Panc1 (cell line): ENCODE data around the gene KLC4. TPM values are rescaled to one million over a fixed set of nuclear protein-coding genes. Genes with fewer than 3 reads are reported as not detected.

Experiments
- ATAC-seq: fragments of 200-7000 bp; cut with Tn5 transposase; 2 replicates; pipeline ENCODE4 v1.9.1; 2020; ENCODE audit warnings: mild to moderate bottlenecking, moderate library complexity
- Bru-seq: library from RNA; stranded (reverse); fragments of 400-500 nt; gene quantifications from one replicate; lab custom pipeline; 2021; lab: Mats Ljungman, UMichigan
- BruChase-seq, 2 experiments: library from RNA; stranded (reverse); fragments of 400-500 nt; gene quantifications; one replicate each; lab custom pipeline; 2021; lab: Mats Ljungman, UMichigan
- BruUV-seq: library from RNA; stranded (reverse); fragments of 400-500 nt; replicated peaks from 2 replicates; lab custom pipeline; 2021; lab: Mats Ljungman, UMichigan
- CTCF ChIA-PET: fragments of 300-600 bp; sonication (Branson Sonifier 250); formaldehyde crosslinking; loops from one replicate; lab custom pipeline; 2022; ENCODE audit warnings: antibody characterized with exemption; lab: Charles Lee
- POLR2A ChIA-PET: fragments of 300-600 bp; sonication (Branson Sonifier 250); formaldehyde crosslinking; loops from one replicate; lab custom pipeline; 2022; ENCODE audit warnings: antibody characterized with exemption; lab: Charles Lee
- DNase-seq: peaks from one replicate; pipeline ENCODE4 v3.0.0-alpha.2; 2010; ENCODE audit warnings: low read depth, low spot score
- H3K27ac ChIP-seq: 2 replicates; pipeline ENCODE4 v1.5.1; 2011; ENCODE audit warnings: mild to moderate bottlenecking, low read length, inconsistent platforms
- H3K27me3 ChIP-seq: fragments of 200-500 bp; sonication (Bioruptor generic); 2 replicates; pipeline ENCODE4 v1.6.0; 2014; ENCODE audit warnings: low read length, inconsistent platforms; ENCODE audit not compliant: control insufficient read depth, insufficient read depth
- H3K36me3 ChIP-seq: fragments of 200-500 bp; sonication (Bioruptor generic); 2 replicates; pipeline ENCODE4 v1.5.1; 2014; ENCODE audit warnings: inconsistent platforms, mild to moderate bottlenecking, low read length, moderate library complexity; ENCODE audit not compliant: control insufficient read depth, insufficient read depth
- H3K4me1 ChIP-seq: 2 replicates; pipeline ENCODE4 v1.5.1; 2011; ENCODE audit warnings: inconsistent platforms, mild to moderate bottlenecking, low read length, moderate library complexity; ENCODE audit not compliant: control insufficient read depth, insufficient read depth
- H3K4me3 ChIP-seq, 2 experiments: 2 replicates each; pipeline ENCODE4 v1.5.1; 2011 to 2012; ENCODE audit warnings: low read depth in 2 of 2, low read length in 2 of 2, mild to moderate bottlenecking in 2 of 2, inconsistent platforms in 1 of 2, moderate library complexity in 1 of 2
- H3K9me3 ChIP-seq: fragments of 200-500 bp; sonication (Bioruptor generic); 2 replicates; pipeline ENCODE4 v1.5.1; 2014; ENCODE audit warnings: low read depth, mild to moderate bottlenecking, inconsistent platforms, low read length, moderate library complexity; ENCODE audit not compliant: control insufficient read depth, insufficient read depth
- POLR2AphosphoS5 ChIP-seq: IDR thresholded peaks from 2 replicates; pipeline ENCODE4 v1.6.1; 2012; ENCODE audit warnings: mild to moderate bottlenecking, low read depth, low read length, moderate library complexity
- SIN3A ChIP-seq: IDR thresholded peaks from 2 replicates; pipeline ENCODE4 v1.6.1; 2012; ENCODE audit warnings: low read depth, mild to moderate bottlenecking, low read length, moderate library complexity, borderline replicate concordance; ENCODE audit not compliant: insufficient read depth
- TCF7L2 ChIP-seq: IDR thresholded peaks from 2 replicates; pipeline ENCODE4 v1.6.1; 2011; ENCODE audit warnings: mild to moderate bottlenecking, low read depth, low read length, inconsistent platforms
- in situ Hi-C: cut with HindIII; loops from 2 replicates; pipeline ENCODE4 v1.10.0; 2016; ENCODE audit warnings: low sequenced_read_pairs, low pct_unique_long_range_greater_than_20kb
- intact Hi-C: fragments of 100-400 bp; cut with micrococcal nuclease; formaldehyde crosslinking; loops from one replicate; pipeline ENCODE4 v1.10.0; 2022; ENCODE audit not compliant: unreplicated experiment
- long read RNA-seq: library from polyadenylated mRNA; unstranded; transcript quantifications from one replicate; pipeline ENCODE4 v2.0.0, GENCODE V29; 2021; ENCODE audit not compliant: unreplicated experiment
- polyA plus RNA-seq: library from polyadenylated mRNA; unstranded; fragments of >200 nt; gene quantifications from one replicate; pipeline ENCODE4 v1.2.1, GENCODE V29; 2012; ENCODE audit warnings: missing spikeins; ENCODE audit not compliant: insufficient read length
- total RNA-seq: library from RNA; stranded (reverse); gene quantifications from one replicate; pipeline ENCODE4 v1.2.1, GENCODE V29; 2021; ENCODE audit not compliant: unreplicated experiment
- TF ChIP-seq, protein P1 (sequence below): fragments of 450-650 bp; IDR thresholded peaks from 2 replicates; pipeline ENCODE4 v1.5.1; 2017; ENCODE audit warnings: mild to moderate bottlenecking
- TF ChIP-seq, protein P2 (sequence below), 2 experiments: IDR thresholded peaks; 2 replicates each; pipeline ENCODE4 v1.6.1; 2011 to 2012; ENCODE audit warnings: low read depth in 2 of 2, control low read depth in 1 of 2, low read length in 1 of 2, mild to moderate bottlenecking in 1 of 2, moderate library complexity in 1 of 2; ENCODE audit not compliant: insufficient read depth in 1 of 2

Gene KLC4
- 22.6 TPM for total RNA-seq
- polyA plus RNA-seq = 21.8 TPM
- percentile 52 among the genes with signal in this experiment for Bru-seq, nascent RNA
- percentile 55 among the genes with signal in this experiment for BruChase-seq, experiment 1, labeled RNA remaining after a 2-hour chase
- percentile 55 among the genes with signal in this experiment for BruChase-seq, experiment 2, labeled RNA remaining after a 6-hour chase
- long read RNA-seq, transcript KLC4-202 (16 exons, 2,404 nt) = major isoform, 9 of 23 reads
- long read RNA-seq, partial matches to known transcripts = 1 of 23 reads
- long read RNA-seq, other reads (novel, unspliced or antisense) = 11 of 23 reads

DNA sequence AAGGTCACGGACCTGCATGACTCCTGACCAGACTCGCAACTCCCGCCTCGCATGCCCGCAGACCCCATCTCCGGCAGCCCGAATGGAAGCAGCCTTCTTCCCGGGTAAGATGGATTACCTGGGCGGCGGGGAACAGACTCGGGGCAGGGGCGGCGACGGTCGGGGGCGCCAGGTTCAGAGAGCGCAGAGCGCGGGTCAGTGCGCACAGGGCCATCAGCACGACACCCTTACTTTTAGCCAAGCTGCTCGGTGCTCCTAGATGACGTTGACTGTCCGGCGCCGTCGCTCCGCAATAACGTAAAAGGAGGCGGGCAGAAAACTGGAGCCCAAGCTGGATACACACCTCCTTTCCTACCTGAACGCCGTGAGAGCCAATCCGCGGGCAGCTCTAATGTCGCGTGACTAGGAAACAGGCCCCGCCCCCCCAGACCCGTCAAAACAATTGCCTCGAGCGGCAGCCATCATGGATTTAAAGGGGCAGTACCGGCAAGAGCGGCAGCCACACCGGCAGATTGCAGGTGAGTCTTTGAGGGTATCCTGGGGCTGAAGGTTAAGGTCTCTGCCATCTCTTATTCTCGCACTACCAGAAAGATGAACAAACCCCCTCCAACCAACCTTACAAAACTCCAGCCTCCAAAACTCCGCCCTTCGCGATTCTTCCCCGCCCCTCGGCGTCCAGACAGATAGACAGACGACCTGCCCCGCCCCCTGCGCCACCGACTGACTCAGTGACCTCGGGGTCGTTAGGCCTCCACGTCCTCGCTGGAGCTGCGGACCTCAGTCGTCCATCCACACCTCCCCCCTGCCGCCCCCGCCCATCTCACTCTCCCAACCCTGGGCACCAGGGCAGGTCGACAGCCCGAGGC is at the start of gene KLC4, which contains the start of gene MRPL2:
KLC4 (plus strand) TSS at position 464 of the 866 bp plus-strand sequence. CDS start 1,705 bp downstream, outside the sequence.
MRPL2 (minus strand) TSS at position 267 of the 866 bp plus-strand sequence; CDS start at position 214, 53 bp downstream.
- CTCF ChIA-PET = no interaction called here
- H3K9me3 ChIP-seq = no peaks in the 10 kb centered on the region
- H3K27ac ChIP-seq = peak within 1 kb of the TSS; percentile 92
- H3K27me3 ChIP-seq = no peaks in the 10 kb centered on the region
- TF ChIP-seq, protein P1, sequence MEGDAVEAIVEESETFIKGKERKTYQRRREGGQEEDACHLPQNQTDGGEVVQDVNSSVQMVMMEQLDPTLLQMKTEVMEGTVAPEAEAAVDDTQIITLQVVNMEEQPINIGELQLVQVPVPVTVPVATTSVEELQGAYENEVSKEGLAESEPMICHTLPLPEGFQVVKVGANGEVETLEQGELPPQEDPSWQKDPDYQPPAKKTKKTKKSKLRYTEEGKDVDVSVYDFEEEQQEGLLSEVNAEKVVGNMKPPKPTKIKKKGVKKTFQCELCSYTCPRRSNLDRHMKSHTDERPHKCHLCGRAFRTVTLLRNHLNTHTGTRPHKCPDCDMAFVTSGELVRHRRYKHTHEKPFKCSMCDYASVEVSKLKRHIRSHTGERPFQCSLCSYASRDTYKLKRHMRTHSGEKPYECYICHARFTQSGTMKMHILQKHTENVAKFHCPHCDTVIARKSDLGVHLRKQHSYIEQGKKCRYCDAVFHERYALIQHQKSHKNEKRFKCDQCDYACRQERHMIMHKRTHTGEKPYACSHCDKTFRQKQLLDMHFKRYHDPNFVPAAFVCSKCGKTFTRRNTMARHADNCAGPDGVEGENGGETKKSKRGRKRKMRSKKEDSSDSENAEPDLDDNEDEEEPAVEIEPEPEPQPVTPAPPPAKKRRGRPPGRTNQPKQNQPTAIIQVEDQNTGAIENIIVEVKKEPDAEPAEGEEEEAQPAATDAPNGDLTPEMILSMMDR = no peak
- TF ChIP-seq POLR2AphosphoS5 (peak; percentile 81), SIN3A (peak; percentile 71; the same call in 1 of the 2 replicates), TCF7L2 (no peak)
- TF ChIP-seq, protein P2, sequence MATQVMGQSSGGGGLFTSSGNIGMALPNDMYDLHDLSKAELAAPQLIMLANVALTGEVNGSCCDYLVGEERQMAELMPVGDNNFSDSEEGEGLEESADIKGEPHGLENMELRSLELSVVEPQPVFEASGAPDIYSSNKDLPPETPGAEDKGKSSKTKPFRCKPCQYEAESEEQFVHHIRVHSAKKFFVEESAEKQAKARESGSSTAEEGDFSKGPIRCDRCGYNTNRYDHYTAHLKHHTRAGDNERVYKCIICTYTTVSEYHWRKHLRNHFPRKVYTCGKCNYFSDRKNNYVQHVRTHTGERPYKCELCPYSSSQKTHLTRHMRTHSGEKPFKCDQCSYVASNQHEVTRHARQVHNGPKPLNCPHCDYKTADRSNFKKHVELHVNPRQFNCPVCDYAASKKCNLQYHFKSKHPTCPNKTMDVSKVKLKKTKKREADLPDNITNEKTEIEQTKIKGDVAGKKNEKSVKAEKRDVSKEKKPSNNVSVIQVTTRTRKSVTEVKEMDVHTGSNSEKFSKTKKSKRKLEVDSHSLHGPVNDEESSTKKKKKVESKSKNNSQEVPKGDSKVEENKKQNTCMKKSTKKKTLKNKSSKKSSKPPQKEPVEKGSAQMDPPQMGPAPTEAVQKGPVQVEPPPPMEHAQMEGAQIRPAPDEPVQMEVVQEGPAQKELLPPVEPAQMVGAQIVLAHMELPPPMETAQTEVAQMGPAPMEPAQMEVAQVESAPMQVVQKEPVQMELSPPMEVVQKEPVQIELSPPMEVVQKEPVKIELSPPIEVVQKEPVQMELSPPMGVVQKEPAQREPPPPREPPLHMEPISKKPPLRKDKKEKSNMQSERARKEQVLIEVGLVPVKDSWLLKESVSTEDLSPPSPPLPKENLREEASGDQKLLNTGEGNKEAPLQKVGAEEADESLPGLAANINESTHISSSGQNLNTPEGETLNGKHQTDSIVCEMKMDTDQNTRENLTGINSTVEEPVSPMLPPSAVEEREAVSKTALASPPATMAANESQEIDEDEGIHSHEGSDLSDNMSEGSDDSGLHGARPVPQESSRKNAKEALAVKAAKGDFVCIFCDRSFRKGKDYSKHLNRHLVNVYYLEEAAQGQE (IDR thresholded peaks at IDR 0.05; ENCODE audit: insufficient read depth in 1 of 2, low read depth in 2 of 2, low read length in 1 of 2) = 0 out of 4 replicates have a peak, but pooled peaks of 1 of the 2 experiments have one; percentile 14
- DNase-seq (peak; percentile 98), ATAC-seq (peak; percentile 98)
- intact Hi-C loops (loop anchor here (2.0 kb wide), 1 partner anchor 33 kb away; no protein-coding TSS in a partner anchor), in situ Hi-C loops (no loop called here)
- POLR2A ChIA-PET = interaction anchor here (0.6 to 0.8 kb wide), 2 partner anchors 10 to 26 kb away, joined by 3 to 4 read pairs; no protein-coding TSS in a partner anchor
- H3K4me3 ChIP-seq = peak within 1 kb of the TSS; percentile 91 to 97
- H3K4me1 ChIP-seq = peaks cover 11% of the 10 kb centered on the region
- peaks cover 5% of the 10 kb centered on the region; the same call in 1 of the 2 replicates for H3K36me3 ChIP-seq
- BruUV-seq = no TSS peak

DNA sequence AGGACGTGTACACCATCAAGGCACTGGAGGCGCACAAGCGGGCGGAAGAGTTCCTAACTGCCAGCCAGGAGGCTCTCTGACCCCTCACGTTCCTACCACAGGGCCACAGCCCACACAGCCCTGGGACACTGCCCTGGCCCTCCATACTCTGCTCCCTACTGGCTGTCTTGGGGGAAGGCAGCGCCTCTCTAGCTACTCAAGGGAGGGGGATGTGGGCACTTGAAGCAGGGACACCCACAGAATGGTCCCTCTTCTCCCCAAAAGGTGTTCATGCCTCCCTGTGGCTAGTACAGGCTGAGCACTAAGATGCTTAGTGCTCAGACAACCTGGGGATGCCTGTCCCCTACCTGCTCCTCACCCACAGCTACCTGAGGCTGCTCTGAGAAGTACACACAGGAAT is 48.2 kb upstream of the KLC4 start:
- Histone ChIP-seq H3K4me1 (peaks cover 18% of the 10 kb centered on the region), H3K27me3 (no peaks in the 10 kb centered on the region), H3K4me3 (no peak overlapping the region), H3K9me3 (no peaks in the 10 kb centered on the region), H3K36me3 (peaks cover 23% of the 10 kb centered on the region), H3K27ac (no peak overlapping the region)
- POLR2A ChIA-PET = no interaction called here
- intact Hi-C loops = loop anchor here (5.0 kb wide), 1 partner anchor 109 kb away; no protein-coding TSS in a partner anchor
- ATAC-seq = no peak
- CTCF ChIA-PET = interaction anchor here (0.7 kb wide), 1 partner anchor 82 kb away, joined by 4 read pairs; the partner anchor contains the start of gene CNPY3
- no peak for DNase-seq
- no TSS peak for BruUV-seq
- TF ChIP-seq TCF7L2 = no peak
- TF ChIP-seq, protein P1 = no peak
- TF ChIP-seq SIN3A = no peak
- TF ChIP-seq, protein P2 (IDR thresholded peaks at IDR 0.05; ENCODE audit: insufficient read depth in 1 of 2, low read depth in 2 of 2, low read length in 1 of 2) = no peak
- in situ Hi-C loops = no loop called here
